GM19372 (cell line): ENCODE data around the gene ATG3.
"Not testable (repeated sequence)": the region's sequence is repeated elsewhere in the genome, so short reads cannot be mapped to it uniquely, and the experiment has no call there.

ENCODE experiments used
- ATAC-seq: cut with Tn5 transposase; IDR thresholded peaks from one replicate; pipeline ENCODE4 v1.9.1; 2021; ENCODE audit warnings: mild to moderate bottlenecking, low read depth, moderate library complexity; ENCODE audit not compliant: unreplicated experiment

The ATG3 gene

GRCh38 chr3:112503304-112503972 lies 58.3 kb downstream of the ATG3 start:
- ATAC-seq: no peak

DNA sequence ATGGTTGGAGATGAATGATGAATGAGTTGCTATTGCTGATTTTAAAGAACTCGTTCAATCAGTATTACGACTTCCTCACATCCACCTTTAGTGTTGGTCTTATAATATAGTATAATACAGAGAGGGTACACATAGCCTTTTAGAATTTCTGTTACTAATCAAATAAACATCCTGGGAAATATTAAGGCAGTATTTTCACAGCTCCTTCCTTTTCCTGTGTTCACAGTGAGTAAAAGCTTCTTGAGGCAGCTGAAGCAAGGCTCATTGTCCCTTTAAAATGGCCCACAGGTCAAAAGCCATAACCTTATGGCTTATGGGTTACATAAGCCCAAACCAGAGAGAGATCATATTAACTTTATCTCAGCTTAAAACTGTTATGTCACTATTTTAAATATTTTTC lies 61.1 kb downstream of the ATG3 start:
- ATAC-seq: no peak

DNA sequence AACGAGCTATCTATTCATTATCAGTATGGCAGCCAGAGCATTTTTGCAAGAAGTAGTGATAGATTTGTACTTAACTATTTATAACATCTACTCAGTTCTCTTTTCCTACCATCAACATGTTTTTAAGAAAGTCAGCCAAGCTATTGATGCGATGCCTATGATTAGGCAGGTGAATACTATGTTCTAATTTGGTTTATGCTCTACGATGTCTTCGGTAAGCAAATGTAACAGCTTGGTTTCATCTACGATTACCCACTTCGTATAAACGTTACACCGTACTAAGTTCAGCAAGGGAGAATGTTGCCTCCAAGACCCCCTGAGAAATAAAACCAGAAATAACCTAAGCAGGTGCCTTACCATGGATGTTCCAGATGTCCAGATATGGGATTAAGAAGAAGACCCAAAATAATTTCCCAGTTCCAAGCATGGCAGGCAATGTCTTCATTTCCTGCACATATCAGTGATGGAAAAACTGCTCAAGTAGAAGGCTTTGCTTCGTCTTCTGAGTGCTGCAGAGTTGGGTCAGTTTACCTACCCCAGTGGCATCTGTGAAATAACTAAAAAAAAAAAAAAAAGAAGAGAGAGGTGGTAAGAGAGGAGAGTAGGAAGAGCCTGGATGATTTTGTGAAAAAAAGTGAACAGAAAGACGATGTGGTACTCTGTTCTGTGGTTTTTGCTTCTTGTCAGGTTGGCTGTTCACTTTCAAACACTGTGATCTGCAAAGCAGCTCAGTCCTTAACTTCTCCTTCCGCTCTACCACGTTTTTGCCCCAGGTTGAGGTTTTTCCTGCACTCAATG lies 62.6 kb downstream of the ATG3 start, which contains the start of gene BTLA:
Gene BTLA (minus strand): TSS at position 559 of the 798 bp plus-strand sequence. CDS start 114 bp downstream, at position 445.
- ATAC-seq: peak; percentile 48

- no peak for ATAC-seq
These were observed 63.7 kb downstream of the ATG3 start for GRCh38 chr3:112497897-112498548.

DNA sequence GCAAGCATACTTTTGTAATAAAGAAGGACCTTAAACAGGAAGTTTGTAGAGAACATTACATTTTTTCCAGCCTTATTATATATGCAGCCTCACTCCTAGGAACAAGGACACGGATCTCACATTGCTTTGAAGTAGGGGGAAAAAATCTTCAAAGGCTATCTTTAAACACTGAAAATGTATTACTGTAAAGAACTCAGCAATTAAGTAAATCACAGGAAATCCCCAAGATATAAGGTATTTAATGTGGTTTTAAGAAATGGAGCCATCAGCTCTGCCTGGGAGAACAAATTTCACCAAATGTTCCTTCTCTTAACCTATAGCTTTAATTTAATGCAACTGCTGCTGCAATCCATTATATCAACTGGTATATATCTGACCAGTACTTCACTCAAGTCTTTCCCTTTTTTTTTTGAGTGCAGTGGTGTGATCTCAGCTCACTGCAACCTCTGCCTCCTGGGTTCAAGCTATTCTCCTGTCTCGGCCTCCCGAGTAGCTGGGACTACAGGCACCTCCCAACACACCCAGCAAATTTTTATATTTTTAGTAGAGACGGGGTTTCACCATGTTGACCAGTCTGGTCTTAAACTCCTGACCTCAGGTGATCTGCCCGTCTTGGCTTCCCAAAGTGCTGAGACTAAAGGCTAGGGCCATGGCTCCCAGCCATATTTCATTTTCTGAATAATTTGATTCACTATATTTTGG lies 65.2 kb downstream of the ATG3 start:
- ATAC-seq: no peak

DNA sequence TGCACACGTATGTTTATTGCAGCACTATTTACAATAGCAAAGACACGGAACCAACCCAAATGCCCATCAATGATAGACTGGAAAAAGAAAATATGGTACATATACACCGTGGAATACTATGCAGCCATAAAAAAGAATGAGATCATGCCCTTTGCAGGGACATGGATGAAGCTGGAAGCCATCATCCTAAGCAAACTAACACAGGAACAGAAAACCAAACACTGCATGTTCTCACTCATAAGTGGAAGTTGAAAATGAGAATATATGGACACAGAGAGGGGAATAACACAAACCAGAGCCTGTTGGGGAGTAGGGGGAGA lies 67.4 kb downstream of the ATG3 start:
- not testable (repeated sequence) for ATAC-seq

- ATAC-seq: no peak
These were observed 69.6 kb downstream of the ATG3 start for GRCh38 chr3:112492124-112492523.

DNA sequence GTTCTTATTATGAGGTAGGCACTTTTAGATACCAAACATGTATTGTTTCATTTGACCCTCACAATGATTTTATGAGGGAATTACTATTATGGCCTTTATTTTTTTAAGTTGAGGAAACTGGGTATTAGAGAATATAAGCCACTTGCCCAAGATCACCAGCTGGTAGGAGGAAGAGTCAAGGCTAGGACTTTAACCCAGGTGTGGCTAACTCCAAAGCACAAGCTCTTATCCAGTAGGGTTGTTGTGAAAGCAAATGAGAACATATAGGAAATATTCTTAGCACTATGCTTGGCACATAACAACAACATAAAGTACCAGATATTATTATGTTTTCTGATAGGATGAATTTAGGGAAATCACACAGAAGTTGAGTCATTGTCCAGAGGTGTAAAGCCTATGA lies 70.4 kb downstream of the ATG3 start:
- ATAC-seq: no peak

DNA sequence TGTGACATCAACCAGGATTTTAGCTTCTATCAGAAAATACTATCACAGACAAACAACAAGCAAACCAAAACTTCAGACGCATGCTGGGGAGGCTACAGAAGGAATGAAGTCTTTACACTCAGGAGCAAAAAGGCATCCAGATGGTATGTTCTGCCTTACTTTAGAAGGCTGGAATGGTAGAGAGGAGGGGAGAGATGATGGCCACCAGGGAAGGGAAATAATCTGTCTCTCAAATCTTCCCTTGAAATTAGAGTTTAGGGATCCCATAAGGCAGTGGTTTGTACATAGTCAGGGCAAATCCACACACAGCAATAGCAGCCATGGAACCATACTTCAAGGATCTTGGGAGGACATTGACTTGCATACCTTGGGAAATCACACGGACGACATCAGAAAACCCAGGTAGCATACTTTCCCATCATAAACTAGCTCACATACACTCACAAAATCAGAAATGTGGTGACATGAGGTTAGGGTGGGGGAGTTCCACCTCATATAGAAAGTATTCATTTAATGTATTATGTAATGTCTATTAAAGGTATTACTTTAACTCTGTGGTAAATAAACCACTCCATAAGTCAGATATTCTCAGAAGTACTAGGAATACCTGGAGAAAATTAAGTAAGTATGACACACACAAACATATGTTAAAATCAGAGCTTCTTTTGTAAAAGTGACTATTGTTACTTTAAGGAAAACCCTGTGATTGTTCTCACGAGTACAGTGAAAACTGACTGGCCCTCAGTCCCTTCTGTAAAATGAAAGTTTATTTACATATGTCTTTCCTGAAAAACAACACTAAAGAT lies 71.9 kb downstream of the ATG3 start:
- ATAC-seq: peak; percentile 44

DNA sequence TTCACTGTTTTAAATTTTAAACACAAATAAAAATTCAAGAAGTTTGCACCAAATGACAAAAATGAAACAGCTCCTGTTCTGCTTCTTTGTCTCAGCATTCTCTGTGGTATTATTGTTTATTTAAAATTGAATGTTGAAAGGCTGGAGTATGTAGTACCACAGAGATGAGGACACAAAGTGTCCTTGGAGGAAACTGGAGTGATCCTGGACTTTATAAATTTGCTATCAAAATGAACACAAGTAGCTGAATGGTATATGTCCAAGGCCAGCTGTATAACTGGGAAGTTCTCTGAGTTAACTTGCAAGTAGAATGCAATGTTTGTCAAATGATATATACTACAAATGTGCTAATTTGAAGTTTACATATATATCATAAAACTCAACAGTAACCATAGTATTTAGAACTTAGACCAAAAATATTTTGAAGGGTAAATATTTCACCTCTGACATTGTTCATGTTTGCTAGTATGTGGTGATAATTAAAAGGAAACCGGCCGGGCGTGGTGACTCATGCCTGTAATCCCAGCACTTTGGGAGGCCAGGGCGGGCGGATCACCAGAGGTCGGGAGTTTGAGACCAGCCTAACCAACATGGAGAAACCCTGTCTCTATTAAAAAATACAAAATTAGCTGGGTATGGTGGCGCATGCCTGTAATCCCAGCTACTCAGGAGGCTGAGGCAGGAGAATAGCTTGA lies 74.8 kb downstream of the ATG3 start:
- ATAC-seq: no peak

- ATAC-seq: no peak
These were observed 77.4 kb downstream of the ATG3 start for GRCh38 chr3:112484352-112484751.

- ATAC-seq: no peak
These were observed 79.1 kb downstream of the ATG3 start for GRCh38 chr3:112482675-112483074.
